K562 (cell line): ENCODE results near the gene OBSCN. TPM values are rescaled to one million over a fixed set of nuclear protein-coding genes. Genes with fewer than 3 reads are reported as not detected.

Experiments used
- ATAC-seq: fragments of 200-7000 bp; cut with Tn5 transposase; 3 replicates; pipeline ENCODE4 v1.9.1; 2020; ENCODE audit warnings: moderate library complexity
- BruUV-seq: library from RNA; stranded (reverse); fragments of 400-500 nt; replicated peaks from 2 replicates; lab custom pipeline; 2021; lab: Mats Ljungman, UMichigan
- CTCF ChIA-PET: fragments of 300-600 bp; formaldehyde crosslinking; extraction: SDS; loops from one replicate; lab custom pipeline; 2021; ENCODE audit warnings: low intra/inter-chr PET ratio; lab: Yijun Ruan, JAX
- POLR2A ChIA-PET: fragments of 300-600, 350-650 bp; sonication (Branson Sonifier 250); formaldehyde crosslinking; extraction: SDS; loops from one replicate; lab custom pipeline; 2021; ENCODE audit warnings: antibody characterized with exemption, inconsistent platforms; lab: Yijun Ruan, JAX
- DNase-seq, 4 experiments: peaks; one replicate each; pipeline versions ENCODE4 v3.0.0 to v3.0.0-alpha.2; 2011 to 2018; ENCODE audit warnings: low spot score in 3 of 4, mixed read lengths in 3 of 4; ENCODE audit errors: extremely low read depth in 1 of 4
- FAIRE-seq: peaks from 2 replicates; lab custom pipeline; 2011; peaks lifted over from hg19 to GRCh38; lab: Jason Lieb, UNC
- H2AFZ ChIP-seq: 2 replicates; pipeline ENCODE4 v1.6.0; 2011; ENCODE audit warnings: low read depth, low read length, control low read depth, inconsistent platforms
- H3K27ac ChIP-seq: fragments of 200-600 bp; 3 replicates; pipeline ENCODE4 v1.8.0; 2011; ENCODE audit warnings: low read depth, mild to moderate bottlenecking, control low read depth, inconsistent platforms, low read length, moderate library complexity, mixed read lengths; ENCODE audit errors: extremely low read depth
- H3K27me3 ChIP-seq, 2 experiments: fragments of 300-600 bp in 1 of 2; 2 replicates in 1 of 2; 3 replicates in 1 of 2; pipeline versions ENCODE4 v1.6.0 to v1.8.0; 2011; ENCODE audit warnings: inconsistent platforms in 2 of 2, low read length in 2 of 2, mild to moderate bottlenecking in 1 of 2, mixed read lengths in 1 of 2, moderate library complexity in 1 of 2; ENCODE audit not compliant: control insufficient read depth in 2 of 2, insufficient read depth in 2 of 2
- H3K36me3 ChIP-seq: fragments of 300-600 bp; 3 replicates; pipeline ENCODE4 v1.8.0; 2011; ENCODE audit warnings: mild to moderate bottlenecking, low read length, inconsistent platforms; ENCODE audit not compliant: control insufficient read depth, insufficient read depth
- H3K4me1 ChIP-seq, 2 experiments: fragments of 200-600 bp in 1 of 2; replicated peaks in 1 of 2; 2 replicates in 1 of 2; 3 replicates in 1 of 2; pipeline versions ENCODE4 v1.5.1 to v1.8.0; 2011; ENCODE audit warnings: inconsistent platforms in 2 of 2, low read length in 2 of 2, mild to moderate bottlenecking in 1 of 2, mixed read lengths in 1 of 2, moderate library complexity in 1 of 2; ENCODE audit not compliant: control insufficient read depth in 2 of 2, insufficient read depth in 2 of 2
- H3K4me2 ChIP-seq: 2 replicates; pipeline ENCODE4 v1.6.1; 2011; ENCODE audit warnings: low read length, control low read depth, inconsistent platforms, mixed read lengths; ENCODE audit not compliant: insufficient read depth
- H3K4me3 ChIP-seq: fragments of 200-600 bp; sonication (generic), shearing (Covaris generic); 2 replicates; pipeline ENCODE4 v1.5.1; 2016; ENCODE audit warnings: control low read depth, inconsistent platforms
- H3K79me2 ChIP-seq: fragments of 200-600 bp; 3 replicates; pipeline ENCODE4 v1.8.0; 2011; ENCODE audit warnings: low read length, inconsistent platforms; ENCODE audit not compliant: control insufficient read depth, insufficient read depth
- H3K9ac ChIP-seq, 2 experiments: 2 replicates each; pipeline versions ENCODE4 v1.6.0 to v1.6.1; 2011; ENCODE audit warnings: low read depth in 2 of 2, low read length in 2 of 2, control low read depth in 1 of 2, inconsistent platforms in 1 of 2, mild to moderate bottlenecking in 1 of 2, mixed read lengths in 1 of 2; ENCODE audit not compliant: insufficient read depth in 1 of 2
- H3K9me1 ChIP-seq: one replicate; pipeline ENCODE4 v1.6.0; 2011; ENCODE audit warnings: inconsistent platforms, mild to moderate bottlenecking, low read length, moderate library complexity; ENCODE audit not compliant: control insufficient read depth, insufficient read depth
- H3K9me3 ChIP-seq: replicated peaks from 2 replicates; pipeline ENCODE4 v1.5.1; 2011; ENCODE audit warnings: low read depth, low read length, inconsistent platforms; ENCODE audit not compliant: control insufficient read depth, insufficient read depth
- H4K20me1 ChIP-seq: replicated peaks from 2 replicates; pipeline ENCODE4 v1.6.1; 2011; ENCODE audit warnings: low read length, inconsistent platforms, mixed read lengths; ENCODE audit not compliant: control insufficient read depth, insufficient read depth
- CBX8 ChIP-seq: fragments of 200-600 bp; sonication (generic); IDR thresholded peaks from 2 replicates; pipeline ENCODE4 v1.6.1; 2012; ENCODE audit warnings: borderline replicate concordance, mixed run types, low read depth, mild to moderate bottlenecking, moderate library complexity, mixed read lengths, low read length, control low read depth, inconsistent platforms; ENCODE audit not compliant: poor library complexity, severe bottlenecking; ENCODE audit errors: extremely low read depth
- ETV5 ChIP-seq: sonication (generic); formaldehyde crosslinking; IDR thresholded peaks from 2 replicates; pipeline ENCODE4 v1.4.0; 2020; ENCODE audit warnings: low read depth, mild to moderate bottlenecking, missing genetic modification reagents
- EZH2 ChIP-seq: IDR thresholded peaks from 2 replicates; pipeline ENCODE4 v1.6.1; 2012; ENCODE audit warnings: low read depth, mild to moderate bottlenecking, inconsistent platforms, low read length, borderline replicate concordance
- FOXK1 ChIP-seq: sonication (generic); formaldehyde crosslinking; IDR thresholded peaks from 2 replicates; pipeline ENCODE4 v1.8.0; 2022; ENCODE audit warnings: missing genetic modification reagents, mild to moderate bottlenecking, borderline replicate concordance
- RAD51 ChIP-seq: fragments of 450-650 bp; IDR thresholded peaks from 2 replicates; pipeline ENCODE4 v1.7.1; 2016; ENCODE audit warnings: low read depth, mild to moderate bottlenecking, borderline replicate concordance
- SAFB2 ChIP-seq: fragments of 200-400 bp; formaldehyde crosslinking; IDR thresholded peaks from 2 replicates; pipeline ENCODE4 v1.6.1; 2018; ENCODE audit warnings: borderline replicate concordance, low read length, low read depth, moderate library complexity; ENCODE audit not compliant: severe bottlenecking
- TBL1XR1 ChIP-seq, 2 experiments: IDR thresholded peaks; 2 replicates each; pipeline ENCODE4 v1.6.1; 2012; ENCODE audit warnings: improper control_type of control experiment in 2 of 2, low read length in 2 of 2, mild to moderate bottlenecking in 1 of 2
- XRCC3 ChIP-seq: fragments of 450-650 bp; IDR thresholded peaks from 2 replicates; pipeline ENCODE4 v1.6.1; 2017; ENCODE audit warnings: mild to moderate bottlenecking, moderate library complexity
- WGBS: fragments of 100-300 bp; shearing (Covaris generic); methylation state at CpG from one replicate; pipeline ENCODE4 v1.1.6; 2016; ENCODE audit warnings: low coverage, mixed read lengths; ENCODE audit not compliant: insufficient coverage; ENCODE audit errors: missing lambda C conversion rate; 5-methylcytosine and 5-hydroxymethylcytosine counted together
- in situ Hi-C: fragments of 300-500 bp; cut with MboI; formaldehyde crosslinking; loops from 4 replicates; pipeline ENCODE4 v1.15.0; 2018; ENCODE audit warnings: inconsistent platforms, mixed read lengths
- intact Hi-C: fragments of 100-400 bp; cut with micrococcal nuclease; formaldehyde crosslinking; loops from 2 replicates; pipeline ENCODE4 v1.14.2; 2022
- polyA plus RNA-seq, 8 experiments: library from polyadenylated mRNA; depleted of rRNA in 4 of 8; stranded (reverse) in 5 of 8; unstranded in 3 of 8; fragments of >200 nt; fragmentation: Nextera tagmentation in 2 of 8; fragmentation: Illumina TruSeq in 1 of 8; extraction: Ambion mirVana in 2 of 8; extraction: Trizol in 1 of 8; gene quantifications; 2 replicates each; pipeline versions ENCODE4 v1.2.1 to v1.2.3, GENCODE V29; 2011 to 2014; ENCODE audit warnings: inconsistent platforms in 1 of 8, missing spikeins in 1 of 8
- total RNA-seq, 7 experiments: library from RNA; depleted of rRNA in 6 of 7; stranded (reverse); fragments of >200 nt in 6 of 7; fragmentation: Illumina TruSeq in 2 of 7; extraction: Trizol in 2 of 7; gene quantifications; 2 replicates each; pipeline versions ENCODE4 v1.2.1 to v1.2.3, GENCODE V29; 2011 to 2021; ENCODE audit warnings: low replicate concordance in 1 of 7
- TF ChIP-seq, protein P1 (sequence below), 2 experiments: IDR thresholded peaks; 2 replicates each; pipeline ENCODE4 v1.6.1; 2012; ENCODE audit warnings: improper control_type of control experiment in 2 of 2, low read depth in 2 of 2, low read length in 2 of 2, borderline replicate concordance in 1 of 2
- TF ChIP-seq, protein P2 (sequence below): fragments of 250-450 bp; sonication (Bioruptor Pico); IDR thresholded peaks from 2 replicates; pipeline ENCODE4 v1.8.0; 2021; ENCODE audit warnings: borderline replicate concordance, mild to moderate bottlenecking, moderate library complexity; ENCODE audit not compliant: poor library complexity, severe bottlenecking

OBSCN gene
- total and polyA plus RNA-seq, 9 of the 15 experiments (the other 6 are each of a cell fraction or from before 2014, with no cell fraction given), result 0.18 to 19.7 (median 3.6) TPM

DNA sequence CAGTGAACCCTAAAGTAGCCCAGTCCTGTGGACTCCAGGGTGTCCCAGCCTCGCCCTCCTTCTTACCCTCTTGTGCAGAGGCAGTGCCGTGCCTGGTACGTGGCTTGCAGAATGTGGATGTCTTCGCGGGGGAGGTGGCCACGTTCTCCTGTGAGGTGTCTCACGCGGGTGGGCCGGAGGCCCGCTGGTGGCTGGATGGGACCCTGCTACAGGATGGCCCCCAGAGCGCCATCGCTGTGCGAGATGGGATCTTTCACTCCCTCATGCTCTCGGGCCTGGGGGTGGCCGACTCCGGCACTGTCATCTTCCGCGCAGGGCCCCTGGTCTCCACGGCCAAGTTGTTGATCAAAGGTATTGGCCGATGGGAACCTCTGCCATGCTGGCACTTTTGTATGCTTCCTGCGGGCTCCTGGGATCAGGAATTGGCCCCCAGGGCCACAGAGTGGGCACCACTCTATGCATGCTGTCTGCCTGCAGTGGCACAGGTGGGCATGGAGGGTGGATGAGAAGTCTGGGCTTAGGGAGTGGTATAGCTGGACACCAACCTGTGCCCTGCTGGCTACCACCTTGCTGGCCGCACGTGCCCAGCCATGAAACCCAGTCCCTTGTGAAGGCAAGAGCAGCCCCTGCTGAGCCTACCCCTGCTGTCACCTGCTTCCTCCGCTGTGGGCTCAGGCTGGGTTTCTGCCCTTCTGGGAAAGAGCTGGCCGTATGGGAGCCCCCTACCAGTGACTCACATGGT is 105.9 kb downstream of the OBSCN start:
- BruUV-seq, result no TSS peak
- Histone ChIP-seq H3K4me2 (no peak overlapping the region), H3K4me3 (no peak overlapping the region), H3K27ac (no peak overlapping the region), H3K9ac (no peak overlapping the region; a peak in 1 of 4 replicates), H3K4me1 (peaks cover 0 to 25% of the 10 kb centered on the region in 2 experiments; a peak in 1 of 5 replicates), H3K27me3 (peaks cover 33 to 62% of the 10 kb centered on the region in 2 experiments; a peak in 4 of 5 replicates), H3K9me3 (peaks cover 4% of the 10 kb centered on the region; the same call in 1 of the 2 replicates), H3K9me1 (no peaks in the 10 kb centered on the region), H3K36me3 (no peaks in the 10 kb centered on the region), H4K20me1 (0 out of 2 replicates have a peak, but pooled peaks cover 7% of the 10 kb centered on the region), H2AFZ (no peak overlapping the region), H3K79me2 (no peaks in the 10 kb centered on the region)
- ATAC-seq (no peak), FAIRE-seq (no peak), DNase-seq (no peak)
- WGBS, result 3% methylated on average over 24 of the region's 25 CpGs
- no peak for TF ChIP-seq XRCC3
- no peak for TF ChIP-seq ETV5 (CRISPR knock-in tag)
- intact Hi-C loops, result no loop called here
- ChIA-PET CTCF (no interaction called here), POLR2A (interaction anchor here (0.6 to 1.3 kb wide), 4 partner anchors 9 to 145 kb away, joined by 3 to 7 read pairs (median 3); no protein-coding TSS in a partner anchor)
- in situ Hi-C loops, result no loop called here

DNA sequence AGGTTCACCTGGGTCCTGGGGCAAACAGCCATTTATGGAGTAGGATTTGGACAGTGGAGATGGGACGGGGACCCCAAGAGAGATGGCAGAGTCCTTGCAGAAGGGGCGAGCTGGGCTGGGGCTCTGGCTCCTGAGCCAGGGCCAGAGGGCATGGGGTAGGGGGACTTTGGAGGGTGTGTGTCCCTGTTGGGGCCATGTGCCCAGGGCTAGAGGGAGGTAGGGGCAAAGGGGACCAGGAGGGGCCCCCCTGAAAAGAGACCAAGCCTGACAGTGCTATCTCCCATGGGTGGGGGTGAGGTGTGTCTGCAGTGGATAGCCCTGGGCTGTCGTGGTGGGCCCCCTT is 106.4 kb downstream of the OBSCN start:
- Histone ChIP-seq H3K9ac (no peak overlapping the region), H3K9me3 (peaks cover 4% of the 10 kb centered on the region; the same call in 1 of the 2 replicates), H3K27me3 (peaks cover 33 to 64% of the 10 kb centered on the region in 2 experiments; a peak in 4 of 5 replicates), H3K4me2 (no peak overlapping the region), H3K4me1 (peaks cover 0 to 27% of the 10 kb centered on the region in 2 experiments; a peak in 1 of 5 replicates), H2AFZ (no peak overlapping the region), H4K20me1 (0 out of 2 replicates have a peak, but pooled peaks cover 7% of the 10 kb centered on the region), H3K79me2 (no peaks in the 10 kb centered on the region), H3K9me1 (no peaks in the 10 kb centered on the region), H3K27ac (no peak overlapping the region), H3K36me3 (no peaks in the 10 kb centered on the region), H3K4me3 (no peak overlapping the region)
- ATAC-seq (no peak), FAIRE-seq (no peak), DNase-seq (no peak)
- WGBS, result 0% methylated on average over 3 of the region's 3 CpGs
- ChIA-PET POLR2A (interaction anchor here (0.6 to 0.7 kb wide), 3 partner anchors 14 to 144 kb away, joined by 3 read pairs; no protein-coding TSS in a partner anchor), CTCF (no interaction called here)
- no TSS peak for BruUV-seq
- in situ Hi-C loops (no loop called here), intact Hi-C loops (no loop called here)
- no peak for TF ChIP-seq SAFB2
- TF ChIP-seq, protein P1, sequence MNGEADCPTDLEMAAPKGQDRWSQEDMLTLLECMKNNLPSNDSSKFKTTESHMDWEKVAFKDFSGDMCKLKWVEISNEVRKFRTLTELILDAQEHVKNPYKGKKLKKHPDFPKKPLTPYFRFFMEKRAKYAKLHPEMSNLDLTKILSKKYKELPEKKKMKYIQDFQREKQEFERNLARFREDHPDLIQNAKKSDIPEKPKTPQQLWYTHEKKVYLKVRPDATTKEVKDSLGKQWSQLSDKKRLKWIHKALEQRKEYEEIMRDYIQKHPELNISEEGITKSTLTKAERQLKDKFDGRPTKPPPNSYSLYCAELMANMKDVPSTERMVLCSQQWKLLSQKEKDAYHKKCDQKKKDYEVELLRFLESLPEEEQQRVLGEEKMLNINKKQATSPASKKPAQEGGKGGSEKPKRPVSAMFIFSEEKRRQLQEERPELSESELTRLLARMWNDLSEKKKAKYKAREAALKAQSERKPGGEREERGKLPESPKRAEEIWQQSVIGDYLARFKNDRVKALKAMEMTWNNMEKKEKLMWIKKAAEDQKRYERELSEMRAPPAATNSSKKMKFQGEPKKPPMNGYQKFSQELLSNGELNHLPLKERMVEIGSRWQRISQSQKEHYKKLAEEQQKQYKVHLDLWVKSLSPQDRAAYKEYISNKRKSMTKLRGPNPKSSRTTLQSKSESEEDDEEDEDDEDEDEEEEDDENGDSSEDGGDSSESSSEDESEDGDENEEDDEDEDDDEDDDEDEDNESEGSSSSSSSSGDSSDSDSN (IDR thresholded peaks at IDR 0.05; ENCODE audit: borderline replicate concordance in 1 of 2, low read depth in 2 of 2, low read length in 2 of 2), result no peak
- TF ChIP-seq FOXK1 (CRISPR knock-in tag), result no peak
- TF ChIP-seq, protein P2, sequence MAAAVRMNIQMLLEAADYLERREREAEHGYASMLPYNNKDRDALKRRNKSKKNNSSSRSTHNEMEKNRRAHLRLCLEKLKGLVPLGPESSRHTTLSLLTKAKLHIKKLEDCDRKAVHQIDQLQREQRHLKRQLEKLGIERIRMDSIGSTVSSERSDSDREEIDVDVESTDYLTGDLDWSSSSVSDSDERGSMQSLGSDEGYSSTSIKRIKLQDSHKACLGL (CRISPR knock-in tag), result no peak
- TF ChIP-seq CBX8, result no peak
- TF ChIP-seq EZH2, result no peak
- TF ChIP-seq RAD51, result no peak
- no peak for TF ChIP-seq TBL1XR1 (IDR thresholded peaks at IDR 0.05; ENCODE audit: low read length in 2 of 2)
